NCI-H2029 treated with DMSO at 0.1 percent for 48 hours (cell line): ENCODE data around the gene CFL1.
"Not testable (repeated sequence)": the region's sequence is repeated elsewhere in the genome, so short reads cannot be mapped to it uniquely, and the experiment has no call there.

Experiments used
- DNase-seq: peaks from one replicate; lab custom pipeline; 2025; lab: John Stamatoyannopoulos, UW

CFL1 gene

DNA sequence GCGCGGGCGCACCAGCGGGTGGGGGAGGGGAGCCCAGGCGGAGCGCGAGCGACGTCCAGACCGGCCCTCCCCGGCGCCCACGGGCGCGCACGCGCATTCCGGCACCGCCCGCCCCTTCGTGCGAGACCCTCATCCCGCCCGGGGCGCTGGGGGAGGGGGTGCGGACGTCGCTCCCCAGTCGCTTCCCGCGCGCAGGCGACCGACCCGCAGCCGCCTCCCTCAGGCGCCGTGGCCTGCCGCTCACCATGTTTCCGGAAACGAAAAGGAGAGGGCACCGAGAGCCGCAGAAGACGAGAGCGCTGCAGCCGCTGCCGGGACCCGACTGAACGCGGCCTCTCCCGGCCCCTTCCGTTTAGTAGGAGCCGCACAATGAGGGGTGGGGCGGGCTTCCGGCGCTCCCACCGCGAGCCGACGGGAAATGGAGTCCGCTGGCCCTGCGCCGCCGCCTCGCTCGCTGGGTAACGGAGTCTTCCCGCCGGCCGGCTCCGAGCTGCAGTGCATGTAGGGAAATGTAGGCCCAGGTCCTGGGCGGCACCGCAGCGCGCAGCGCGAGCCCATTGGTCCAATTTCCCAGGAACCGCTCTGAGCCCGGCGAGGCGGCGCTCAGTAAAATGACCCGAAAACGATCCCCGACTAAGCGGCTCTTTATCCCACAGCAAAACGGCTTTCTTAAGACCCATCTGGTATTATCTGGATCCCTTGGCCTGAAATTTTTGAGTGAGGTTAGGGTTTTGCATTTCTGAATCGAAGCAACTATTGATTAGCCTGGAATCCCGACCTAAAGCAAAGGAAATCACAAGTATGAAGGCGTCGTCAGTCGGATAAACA is at the start of gene CFL1:
CFL1 (minus strand) TSS at position 328 of the 828 bp plus-strand sequence; CDS start at position 247, 81 bp downstream.
- peak; percentile 95 for DNase-seq

GRCh38 chr11:65906602-65907001 is 48.6 kb upstream of the CFL1 start:
- DNase-seq = no peak

- no peak for DNase-seq
Observed at GRCh38 chr11:65903715-65904114, 45.7 kb upstream of the CFL1 start.

- DNase-seq = no peak
Observed at GRCh38 chr11:65903068-65903481, 45.1 kb upstream of the CFL1 start.

DNA sequence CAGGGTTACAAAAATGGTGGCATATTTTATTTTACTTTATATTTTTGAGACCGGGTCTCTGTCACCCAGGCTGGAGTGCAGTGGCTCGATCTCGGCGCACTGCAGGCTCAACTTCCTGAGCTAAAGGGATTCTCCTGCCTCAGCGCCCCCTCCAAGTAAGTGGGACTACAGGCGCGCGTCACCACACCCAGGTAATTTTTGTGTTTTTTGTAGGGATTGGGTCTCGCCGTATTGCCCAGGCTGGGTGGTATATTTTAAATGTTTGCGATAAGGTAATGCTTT is 42.9 kb upstream of the CFL1 start:
- DNase-seq = no peak

- no peak for DNase-seq
Observed at GRCh38 chr11:65900125-65900898, 42.3 kb upstream of the CFL1 start, which contains the start of gene FOSL1. FOSL1 (minus strand) TSS chr11:65900388; CDS start chr11:65900339, 49 bp downstream.

GRCh38 chr11:65899356-65900124 is 41.6 kb upstream of the CFL1 start:
- no peak for DNase-seq

- no peak for DNase-seq
Observed at GRCh38 chr11:65898656-65899355, 40.8 kb upstream of the CFL1 start.

- DNase-seq = no peak
Observed at GRCh38 chr11:65897020-65897471, 39.1 kb upstream of the CFL1 start.

DNA sequence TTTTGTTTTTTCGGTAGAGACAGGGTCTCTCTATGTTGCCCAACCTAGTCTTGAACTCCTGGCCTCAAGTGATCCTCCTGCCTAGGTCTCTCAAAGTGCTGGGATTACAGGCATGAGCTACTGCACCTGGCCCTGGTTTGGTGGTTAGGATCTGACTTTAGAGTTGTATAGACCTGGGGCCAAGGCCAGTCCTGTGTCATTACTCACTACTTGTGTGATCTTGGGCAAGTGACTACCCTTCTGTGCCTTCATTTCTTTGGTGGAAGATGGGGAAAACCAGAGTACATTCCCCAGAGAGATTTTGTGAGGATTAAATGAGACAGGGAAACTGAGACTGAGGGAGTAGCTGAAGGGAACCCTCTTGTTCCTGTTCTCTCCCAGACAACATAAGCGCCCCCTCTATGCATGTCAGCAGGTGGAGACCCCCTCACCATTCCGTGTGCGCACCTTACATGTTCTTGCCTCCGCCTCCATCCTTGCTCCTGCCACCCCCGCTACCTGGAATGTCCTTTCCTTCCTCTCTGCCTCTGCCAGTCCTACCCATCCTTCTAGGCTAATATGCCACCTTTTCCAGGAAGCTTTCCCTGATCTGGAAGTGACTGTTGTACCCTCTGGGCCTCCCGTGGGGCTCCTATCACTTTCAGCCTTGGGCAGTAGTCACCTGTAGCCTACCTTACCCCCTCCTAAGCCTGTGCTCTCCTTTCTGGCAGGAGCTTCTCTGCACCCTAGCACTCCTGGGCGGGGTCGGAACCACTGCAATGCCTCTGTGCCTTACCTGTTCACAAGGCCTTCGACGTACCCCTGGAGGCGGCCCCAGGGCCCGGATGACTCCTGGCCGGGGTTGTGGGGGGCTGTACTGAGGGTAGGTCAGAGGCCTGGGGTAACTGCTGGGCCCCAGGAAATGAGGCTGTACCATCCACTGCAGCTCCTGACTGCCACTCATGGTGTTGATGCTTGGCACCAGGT is 38.3 kb upstream of the CFL1 start:
- no peak for DNase-seq

- no peak for DNase-seq
Observed at GRCh38 chr11:65895482-65895981, 37.6 kb upstream of the CFL1 start.

- DNase-seq = no peak
Observed at GRCh38 chr11:65894034-65894591, 36.1 kb upstream of the CFL1 start.

GRCh38 chr11:65892661-65893317 is 34.8 kb upstream of the CFL1 start:
- DNase-seq = no peak

- DNase-seq = not testable (repeated sequence)
Observed at GRCh38 chr11:65892137-65892540, 34.2 kb upstream of the CFL1 start.

GRCh38 chr11:65891219-65892136 is 33.5 kb upstream of the CFL1 start:
- DNase-seq = no peak

DNA sequence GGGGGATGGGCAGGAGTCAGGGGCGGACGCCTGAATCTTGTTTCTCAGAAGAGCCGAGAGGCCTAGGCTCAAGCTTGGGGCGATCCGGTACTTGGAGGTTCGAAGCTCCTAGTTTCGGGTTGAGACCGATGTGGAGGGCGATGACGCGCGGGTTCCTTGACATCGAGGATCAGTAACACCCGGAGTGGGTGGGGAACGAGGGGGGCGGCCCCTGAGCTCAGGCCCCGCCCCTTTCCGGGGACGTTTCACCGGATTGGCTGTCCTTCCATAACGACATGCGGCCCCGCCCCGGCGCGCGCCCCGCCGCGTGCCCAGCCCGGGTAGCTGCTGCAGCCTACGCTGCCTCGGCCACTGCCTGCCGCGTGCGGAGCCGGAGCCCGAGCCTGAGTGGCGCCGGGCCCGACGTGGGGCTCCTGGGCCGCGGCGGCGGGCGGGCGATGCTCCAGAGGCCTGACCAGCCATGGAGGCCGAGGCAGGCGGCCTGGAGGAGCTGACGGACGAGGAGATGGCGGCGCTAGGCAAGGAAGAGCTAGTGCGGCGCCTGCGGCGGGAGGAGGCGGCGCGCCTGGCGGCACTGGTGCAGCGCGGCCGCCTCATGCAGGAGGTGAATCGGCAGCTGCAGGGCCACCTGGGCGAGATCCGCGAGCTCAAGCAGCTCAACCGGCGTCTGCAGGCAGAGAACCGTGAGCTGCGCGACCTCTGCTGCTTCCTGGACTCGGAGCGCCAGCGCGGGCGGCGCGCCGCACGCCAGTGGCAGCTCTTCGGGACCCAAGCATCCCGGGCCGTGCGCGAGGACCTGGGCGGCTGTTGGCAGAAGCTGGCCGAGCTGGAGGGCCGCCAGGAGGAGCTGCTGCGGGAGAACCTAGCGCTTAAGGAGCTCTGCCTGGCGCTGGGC is 32.6 kb upstream of the CFL1 start, which contains the start of gene CCDC85B:
CCDC85B (plus strand) TSS at position 350 of the 895 bp plus-strand sequence; CDS start at position 461, 111 bp downstream.
- peak; percentile 73 for DNase-seq

GRCh38 chr11:65888163-65888814 is 30.3 kb upstream of the CFL1 start, which contains the start of gene FIBP:
FIBP (minus strand) TSS chr11:65888471; CDS start chr11:65888418, 53 bp downstream.
- peak; percentile 81 for DNase-seq
